ENCODE data around the gene CCDC47. TPM values are rescaled to one million over a fixed set of nuclear protein-coding genes. Genes with fewer than 3 reads are reported as not detected.

Gene CCDC47
- total and polyA plus RNA-seq, 2 of the 13 experiments (the other 11 are each of a cell fraction or from before 2014, with no cell fraction given): 59.3 to 99.5 TPM

DNA sequence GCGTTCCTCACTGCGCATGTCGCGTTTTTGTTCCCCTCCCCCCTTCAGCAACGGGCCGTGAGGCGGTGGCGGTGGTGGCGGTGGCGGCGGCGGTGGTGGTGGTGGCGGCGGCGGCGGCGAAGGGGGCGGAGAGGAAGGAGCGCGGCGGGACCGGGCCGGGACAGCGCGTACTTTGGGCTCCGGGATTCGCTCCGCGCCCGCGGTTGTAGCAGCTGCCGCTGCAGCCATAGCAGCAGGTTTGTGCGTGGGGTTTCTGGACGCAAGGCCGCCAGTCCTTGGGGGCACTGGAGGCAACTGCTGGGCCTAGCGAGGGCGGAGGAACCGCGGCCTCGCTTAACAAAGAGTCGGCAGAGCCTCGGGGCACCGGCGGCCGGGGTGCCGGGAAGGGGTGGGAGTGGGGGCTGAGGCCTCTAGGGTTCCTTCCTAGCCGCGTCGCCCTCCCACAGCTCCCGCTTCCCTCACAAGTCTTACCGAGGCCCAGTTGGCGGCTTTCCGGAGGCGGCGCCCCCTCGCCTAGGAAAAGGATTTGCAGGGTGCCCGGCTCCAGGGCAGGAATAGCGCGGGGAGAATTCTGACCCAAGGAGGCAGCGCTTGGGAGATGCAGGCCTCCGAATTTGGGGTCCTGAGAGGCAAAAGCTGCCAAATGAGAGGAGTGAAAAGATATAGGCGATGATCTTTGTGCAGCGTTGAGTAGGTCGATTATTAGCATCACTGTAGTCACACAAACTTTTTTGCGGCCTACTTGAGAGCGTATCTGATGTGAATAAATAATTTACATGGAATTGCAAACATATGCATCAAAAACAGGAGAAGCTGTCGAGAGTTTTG lies 958 bp upstream of the CCDC47 start, which contains the start of gene DDX42 (continued):
- TF ChIP-seq, protein P1, sequence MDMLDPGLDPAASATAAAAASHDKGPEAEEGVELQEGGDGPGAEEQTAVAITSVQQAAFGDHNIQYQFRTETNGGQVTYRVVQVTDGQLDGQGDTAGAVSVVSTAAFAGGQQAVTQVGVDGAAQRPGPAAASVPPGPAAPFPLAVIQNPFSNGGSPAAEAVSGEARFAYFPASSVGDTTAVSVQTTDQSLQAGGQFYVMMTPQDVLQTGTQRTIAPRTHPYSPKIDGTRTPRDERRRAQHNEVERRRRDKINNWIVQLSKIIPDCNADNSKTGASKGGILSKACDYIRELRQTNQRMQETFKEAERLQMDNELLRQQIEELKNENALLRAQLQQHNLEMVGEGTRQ (IDR thresholded peaks at IDR 0.05; ENCODE audit: low read depth, low read length): no peak
- TF ChIP-seq, protein P1 (CRISPR knock-in tag; IDR thresholded peaks at IDR 0.05; ENCODE audit: borderline replicate concordance): no peak
- TF ChIP-seq RBAK (CRISPR knock-in tag; IDR thresholded peaks at IDR 0.05): no peak
- no peak for TF ChIP-seq EZH2 (conservative IDR thresholded peaks at IDR 0.05; ENCODE audit: low read depth, low read length)
- no peak for TF ChIP-seq ZNF629 (CRISPR knock-in tag; conservative IDR thresholded peaks at IDR 0.05)
- TF ChIP-seq ZNF766 (CRISPR knock-in tag; IDR thresholded peaks at IDR 0.05; ENCODE audit: borderline replicate concordance): 0 out of 2 replicates have a peak, but pooled peaks have one; percentile 7
- TF ChIP-seq ZNF614 (CRISPR knock-in tag; IDR thresholded peaks at IDR 0.05; ENCODE audit: borderline replicate concordance): no peak
- peak; percentile 55 for TF ChIP-seq ZSCAN29 (CRISPR knock-in tag; conservative IDR thresholded peaks at IDR 0.05)
- peak; percentile 42 for TF ChIP-seq YY1 (IDR thresholded peaks at IDR 0.05; ENCODE audit: insufficient read depth, insufficient replicate concordance, low read depth, low read length)
- TF ChIP-seq, protein P2, sequence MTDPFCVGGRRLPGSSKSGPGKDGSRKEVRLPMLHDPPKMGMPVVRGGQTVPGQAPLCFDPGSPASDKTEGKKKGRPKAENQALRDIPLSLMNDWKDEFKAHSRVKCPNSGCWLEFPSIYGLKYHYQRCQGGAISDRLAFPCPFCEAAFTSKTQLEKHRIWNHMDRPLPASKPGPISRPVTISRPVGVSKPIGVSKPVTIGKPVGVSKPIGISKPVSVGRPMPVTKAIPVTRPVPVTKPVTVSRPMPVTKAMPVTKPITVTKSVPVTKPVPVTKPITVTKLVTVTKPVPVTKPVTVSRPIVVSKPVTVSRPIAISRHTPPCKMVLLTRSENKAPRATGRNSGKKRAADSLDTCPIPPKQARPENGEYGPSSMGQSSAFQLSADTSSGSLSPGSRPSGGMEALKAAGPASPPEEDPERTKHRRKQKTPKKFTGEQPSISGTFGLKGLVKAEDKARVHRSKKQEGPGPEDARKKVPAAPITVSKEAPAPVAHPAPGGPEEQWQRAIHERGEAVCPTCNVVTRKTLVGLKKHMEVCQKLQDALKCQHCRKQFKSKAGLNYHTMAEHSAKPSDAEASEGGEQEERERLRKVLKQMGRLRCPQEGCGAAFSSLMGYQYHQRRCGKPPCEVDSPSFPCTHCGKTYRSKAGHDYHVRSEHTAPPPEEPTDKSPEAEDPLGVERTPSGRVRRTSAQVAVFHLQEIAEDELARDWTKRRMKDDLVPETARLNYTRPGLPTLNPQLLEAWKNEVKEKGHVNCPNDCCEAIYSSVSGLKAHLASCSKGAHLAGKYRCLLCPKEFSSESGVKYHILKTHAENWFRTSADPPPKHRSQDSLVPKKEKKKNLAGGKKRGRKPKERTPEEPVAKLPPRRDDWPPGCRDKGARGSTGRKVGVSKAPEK (CRISPR knock-in tag; IDR thresholded peaks at IDR 0.05; ENCODE audit: borderline replicate concordance): 0 out of 2 replicates have a peak, but pooled peaks have one; percentile 10
- no peak for TF ChIP-seq HIVEP1 (CRISPR knock-in tag; IDR thresholded peaks at IDR 0.05)
- 0 out of 2 replicates have a peak, but pooled peaks have one; percentile 41 for TF ChIP-seq ZNF577 (CRISPR knock-in tag; IDR thresholded peaks at IDR 0.05; ENCODE audit: borderline replicate concordance, low read depth)
- TF ChIP-seq ZNF224 (CRISPR knock-in tag; IDR thresholded peaks at IDR 0.05): no peak; the same call in 1 of the 2 replicates
- TF ChIP-seq NR2C2 (CRISPR knock-in tag; IDR thresholded peaks at IDR 0.05; ENCODE audit: borderline replicate concordance): no peak
- TF ChIP-seq ZNF143 (CRISPR knock-in tag; IDR thresholded peaks at IDR 0.05): no peak
- TF ChIP-seq, protein P3, sequence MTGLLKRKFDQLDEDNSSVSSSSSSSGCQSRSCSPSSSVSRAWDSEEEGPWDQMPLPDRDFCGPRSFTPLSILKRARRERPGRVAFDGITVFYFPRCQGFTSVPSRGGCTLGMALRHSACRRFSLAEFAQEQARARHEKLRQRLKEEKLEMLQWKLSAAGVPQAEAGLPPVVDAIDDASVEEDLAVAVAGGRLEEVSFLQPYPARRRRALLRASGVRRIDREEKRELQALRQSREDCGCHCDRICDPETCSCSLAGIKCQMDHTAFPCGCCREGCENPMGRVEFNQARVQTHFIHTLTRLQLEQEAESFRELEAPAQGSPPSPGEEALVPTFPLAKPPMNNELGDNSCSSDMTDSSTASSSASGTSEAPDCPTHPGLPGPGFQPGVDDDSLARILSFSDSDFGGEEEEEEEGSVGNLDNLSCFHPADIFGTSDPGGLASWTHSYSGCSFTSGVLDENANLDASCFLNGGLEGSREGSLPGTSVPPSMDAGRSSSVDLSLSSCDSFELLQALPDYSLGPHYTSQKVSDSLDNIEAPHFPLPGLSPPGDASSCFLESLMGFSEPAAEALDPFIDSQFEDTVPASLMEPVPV (CRISPR knock-in tag; IDR thresholded peaks at IDR 0.05): 0 out of 2 replicates have a peak, but pooled peaks have one; percentile 69
- TF ChIP-seq, protein P4, sequence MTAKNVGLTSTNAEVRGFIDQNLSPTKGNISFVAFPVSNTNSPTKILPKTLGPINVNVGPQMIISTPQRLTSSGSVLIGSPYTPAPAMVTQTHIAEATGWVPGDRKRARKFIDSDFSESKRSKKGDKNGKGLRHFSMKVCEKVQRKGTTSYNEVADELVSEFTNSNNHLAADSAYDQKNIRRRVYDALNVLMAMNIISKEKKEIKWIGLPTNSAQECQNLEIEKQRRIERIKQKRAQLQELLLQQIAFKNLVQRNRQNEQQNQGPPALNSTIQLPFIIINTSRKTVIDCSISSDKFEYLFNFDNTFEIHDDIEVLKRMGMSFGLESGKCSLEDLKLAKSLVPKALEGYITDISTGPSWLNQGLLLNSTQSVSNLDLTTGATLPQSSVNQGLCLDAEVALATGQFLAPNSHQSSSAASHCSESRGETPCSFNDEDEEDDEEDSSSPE (CRISPR knock-in tag; IDR thresholded peaks at IDR 0.05): no peak
- 0 out of 2 replicates have a peak, but pooled peaks have one; percentile 78 for TF ChIP-seq SMAD9 (CRISPR knock-in tag; IDR thresholded peaks at IDR 0.05)
- TF ChIP-seq ZFP36L2 (CRISPR knock-in tag; IDR thresholded peaks at IDR 0.05): no peak
